Activated CD4-positive, alpha-beta memory T cell treated with anti-CD3 and anti-CD28 coated beads for 36 hours (primary cell): ENCODE measurements around the gene BCO2. TPM values are rescaled to one million over a fixed set of nuclear protein-coding genes. Genes with fewer than 3 reads are reported as not detected.

Experiments
- CTCF ChIA-PET: fragments of 350-600 bp; sonication (Branson Sonifier 250); formaldehyde crosslinking; loops from one replicate; lab custom pipeline; 2021; ENCODE audit warnings: antibody characterized with exemption, inconsistent platforms; lab: Charles Lee
- POLR2A ChIA-PET: fragments of 350-600 bp; sonication (Branson Sonifier 250); formaldehyde crosslinking; loops from one replicate; lab custom pipeline; 2021; ENCODE audit warnings: antibody characterized with exemption; lab: Charles Lee
- DNase-seq: peaks from one replicate; pipeline ENCODE4 v3.0.0-alpha.2; 2020
- H3K27ac Mint-ChIP-seq: one replicate; pipeline ENCODE4 v1.8.0; 2021; ENCODE audit warnings: mixed read lengths
- H3K27me3 Mint-ChIP-seq: one replicate; pipeline ENCODE4 v1.8.0; 2021; ENCODE audit warnings: mixed read lengths
- H3K36me3 Mint-ChIP-seq: one replicate; pipeline ENCODE4 v1.8.0; 2021; ENCODE audit warnings: mixed read lengths
- H3K4me1 Mint-ChIP-seq: one replicate; pipeline ENCODE4 v1.8.0; 2021; ENCODE audit warnings: low read depth, mixed read lengths
- H3K4me3 Mint-ChIP-seq: one replicate; pipeline ENCODE4 v1.8.0; 2021; ENCODE audit warnings: mild to moderate bottlenecking, mixed read lengths
- H3K9me3 Mint-ChIP-seq: one replicate; pipeline ENCODE4 v1.8.0; 2021; ENCODE audit warnings: mixed read lengths
- intact Hi-C: fragments of 100-400 bp; cut with micrococcal nuclease; formaldehyde crosslinking; loops from one replicate; pipeline ENCODE4 v1.15.1; 2023
- total RNA-seq, 2 experiments: library from RNA; stranded (reverse); gene quantifications; one replicate each; pipeline ENCODE4 v1.2.3, GENCODE V29; 2021

BCO2 gene
- total RNA-seq, 2 experiments from 2014 or later, result 0.73 to 1.3 TPM

GRCh38 chr11:112260490-112260889 is 85.2 kb downstream of the BCO2 start, which contains the start of gene PLET1:
Gene PLET1, minus strand, starts transcription at chr11:112260860. Its CDS starts 271 bp downstream, at chr11:112260589.
- Mint-ChIP-seq H3K27ac (no peak within 1 kb of the TSS), H3K4me3 (no peak within 1 kb of the TSS), H3K4me1 (no peaks in the 10 kb centered on the region), H3K36me3 (no peaks in the 10 kb centered on the region), H3K9me3 (no peaks in the 10 kb centered on the region), H3K27me3 (no peaks in the 10 kb centered on the region)
- intact Hi-C loops, result no loop called here
- ChIA-PET POLR2A (interaction anchor here (0.5 kb wide), 1 partner anchor 33 kb away, joined by 3 read pairs; no protein-coding TSS in a partner anchor), CTCF (interaction anchor here (1.3 kb wide), 1 partner anchor 20 kb away, joined by 4 read pairs; no protein-coding TSS in a partner anchor)
- no peak for DNase-seq

- no peaks in the 10 kb centered on the region for H3K9me3 Mint-ChIP-seq
- no peaks in the 10 kb centered on the region for H3K27me3 Mint-ChIP-seq
- no peaks in the 10 kb centered on the region for H3K4me1 Mint-ChIP-seq
- DNase-seq, result no peak
- POLR2A ChIA-PET, result no interaction called here
- H3K27ac Mint-ChIP-seq, result no peak overlapping the region
- H3K4me3 Mint-ChIP-seq, result no peak overlapping the region
- CTCF ChIA-PET, result interaction anchor here (1.4 to 1.7 kb wide), 2 partner anchors 14 to 46 kb away, joined by 3 to 8 read pairs; no protein-coding TSS in a partner anchor
- no peaks in the 10 kb centered on the region for H3K36me3 Mint-ChIP-seq
- intact Hi-C loops, result no loop called here
These were observed 90.5 kb downstream of the BCO2 start for GRCh38 chr11:112265659-112266409.

GRCh38 chr11:112266410-112266778 is 91.1 kb downstream of the BCO2 start:
- no peaks in the 10 kb centered on the region for H3K4me1 Mint-ChIP-seq
- no peaks in the 10 kb centered on the region for H3K36me3 Mint-ChIP-seq
- POLR2A ChIA-PET, result no interaction called here
- intact Hi-C loops, result no loop called here
- no peaks in the 10 kb centered on the region for H3K27me3 Mint-ChIP-seq
- no peaks in the 10 kb centered on the region for H3K9me3 Mint-ChIP-seq
- no peak overlapping the region for H3K27ac Mint-ChIP-seq
- no peak overlapping the region for H3K4me3 Mint-ChIP-seq
- CTCF ChIA-PET, result interaction anchor here (1.7 kb wide), 1 partner anchor 14 kb away, joined by 8 read pairs; no protein-coding TSS in a partner anchor
- DNase-seq, result no peak

- DNase-seq, result no peak
- Mint-ChIP-seq H3K27ac (no peak overlapping the region), H3K4me1 (no peaks in the 10 kb centered on the region), H3K27me3 (no peaks in the 10 kb centered on the region), H3K4me3 (no peak overlapping the region), H3K9me3 (no peaks in the 10 kb centered on the region), H3K36me3 (no peaks in the 10 kb centered on the region)
- ChIA-PET CTCF (interaction anchor here (1.7 kb wide), 1 partner anchor 13 kb away, joined by 8 read pairs; no protein-coding TSS in a partner anchor), POLR2A (no interaction called here)
- intact Hi-C loops, result no loop called here
These were observed 91.9 kb downstream of the BCO2 start for GRCh38 chr11:112267188-112267591.

GRCh38 chr11:112268406-112268805 is 93.1 kb downstream of the BCO2 start:
- ChIA-PET CTCF (interaction anchor here (1.9 kb wide), 1 partner anchor 12 kb away, joined by 7 read pairs; no protein-coding TSS in a partner anchor), POLR2A (no interaction called here)
- Mint-ChIP-seq H3K36me3 (no peaks in the 10 kb centered on the region), H3K4me3 (no peak overlapping the region), H3K9me3 (no peaks in the 10 kb centered on the region), H3K27me3 (no peaks in the 10 kb centered on the region), H3K27ac (no peak overlapping the region), H3K4me1 (no peaks in the 10 kb centered on the region)
- intact Hi-C loops, result no loop called here
- DNase-seq, result no peak

Other genes starting within 250 kb of the BCO2 start
- 10 to 100 TPM; 13.3 to 14.9 TPM for gene DIXDC1, start 238.2 kb upstream of the BCO2 start, total RNA-seq
- gene DLAT, start 150.1 kb upstream of the BCO2 start, total RNA-seq, result 10 to 100 TPM; 36.4 to 39.0 TPM
- under 1 TPM; 0.36 to 0.56 TPM for gene PIH1D2, start 101.5 kb upstream of the BCO2 start, total RNA-seq
- 10 to 100 TPM; 17.5 to 19.4 TPM for gene NKAPD1, start 101.2 kb upstream of the BCO2 start, total RNA-seq
- 10 to 100 TPM; 36.5 to 38.4 TPM for gene TIMM8B, start 88.8 kb upstream of the BCO2 start, total RNA-seq
- gene SDHD, start 88.6 kb upstream of the BCO2 start, total RNA-seq, result 10 to 100 TPM; 72.7 to 91.6 TPM
- gene IL18, start 11.4 kb upstream of the BCO2 start, total RNA-seq, result not detected
- gene TEX12, start 8.1 kb upstream of the BCO2 start, total RNA-seq, result under 1 TPM in 1 of 2 experiments, not detected in 1; 0.29 TPM
- 10 to 100 TPM; 28.1 to 28.5 TPM for gene PTS, start 50.9 kb downstream of the BCO2 start, total RNA-seq
- not detected for gene PLET1, start 85.3 kb downstream of the BCO2 start, total RNA-seq